BE2C (cell line): ENCODE data around the gene CEACAM6.

Experiments used
- DNase-seq: peaks from one replicate; pipeline ENCODE4 v3.0.0-alpha.2; 2020
- H3K27me3 ChIP-seq: fragments of 250-450 bp; sonication (Bioruptor Pico); 2 replicates; pipeline ENCODE4 v1.5.1; 2020; ENCODE audit warnings: mild to moderate bottlenecking
- H3K36me3 ChIP-seq: fragments of 250-450 bp; sonication (Bioruptor Pico); 2 replicates; pipeline ENCODE4 v1.5.1; 2020; ENCODE audit warnings: mild to moderate bottlenecking
- H3K4me1 ChIP-seq: fragments of 250-450 bp; sonication (Bioruptor Pico); 2 replicates; pipeline ENCODE4 v1.5.1; 2020
- H3K4me3 ChIP-seq: 2 replicates; pipeline ENCODE4 v1.5.1; 2011; ENCODE audit warnings: low read depth, low read length
- H3K9me3 ChIP-seq: fragments of 250-450 bp; sonication (Bioruptor Pico); 2 replicates; pipeline ENCODE4 v1.5.1; 2020
- CTCF ChIP-seq: IDR thresholded peaks from 2 replicates; pipeline ENCODE4 v1.5.1; 2012; ENCODE audit warnings: mild to moderate bottlenecking, low read depth, low read length

The CEACAM6 gene

GRCh38 chr19:41796901-41797300 is 41.6 kb downstream of the CEACAM6 start:
- Histone ChIP-seq H3K4me3 (no peak overlapping the region), H3K4me1 (no peaks in the 10 kb centered on the region), H3K27me3 (peaks cover 17% of the 10 kb centered on the region), H3K9me3 (no peaks in the 10 kb centered on the region), H3K36me3 (no peaks in the 10 kb centered on the region)
- TF ChIP-seq CTCF = no peak
- DNase-seq = no peak

- DNase-seq = no peak
- no peaks in the 10 kb centered on the region for H3K9me3 ChIP-seq
- H3K4me3 ChIP-seq = no peak overlapping the region
- H3K4me1 ChIP-seq = no peaks in the 10 kb centered on the region
- no peak for TF ChIP-seq CTCF
- peaks cover 21% of the 10 kb centered on the region; the same call in 1 of the 2 replicates for H3K27me3 ChIP-seq
- H3K36me3 ChIP-seq = no peaks in the 10 kb centered on the region
Observed at GRCh38 chr19:41799444-41800000, 44.2 kb downstream of the CEACAM6 start.

GRCh38 chr19:41801031-41801430 is 45.7 kb downstream of the CEACAM6 start:
- H3K9me3 ChIP-seq = no peaks in the 10 kb centered on the region
- H3K27me3 ChIP-seq = peaks cover 25% of the 10 kb centered on the region
- no peak for DNase-seq
- no peak for TF ChIP-seq CTCF
- no peaks in the 10 kb centered on the region for H3K36me3 ChIP-seq
- H3K4me3 ChIP-seq = no peak overlapping the region
- H3K4me1 ChIP-seq = no peaks in the 10 kb centered on the region

GRCh38 chr19:41801792-41802211 is 46.5 kb downstream of the CEACAM6 start:
- Histone ChIP-seq H3K4me3 (no peak overlapping the region), H3K27me3 (peaks cover 29% of the 10 kb centered on the region), H3K4me1 (no peaks in the 10 kb centered on the region), H3K36me3 (no peaks in the 10 kb centered on the region), H3K9me3 (no peaks in the 10 kb centered on the region)
- DNase-seq = no peak
- TF ChIP-seq CTCF = no peak

GRCh38 chr19:41802770-41803169 is 47.4 kb downstream of the CEACAM6 start:
- Histone ChIP-seq H3K27me3 (peaks cover 29% of the 10 kb centered on the region), H3K4me3 (no peak overlapping the region), H3K9me3 (no peaks in the 10 kb centered on the region), H3K4me1 (no peaks in the 10 kb centered on the region), H3K36me3 (no peaks in the 10 kb centered on the region)
- no peak for TF ChIP-seq CTCF
- no peak for DNase-seq

- DNase-seq = no peak
- H3K27me3 ChIP-seq = peaks cover 33% of the 10 kb centered on the region
- TF ChIP-seq CTCF = no peak
- H3K9me3 ChIP-seq = no peaks in the 10 kb centered on the region
- H3K36me3 ChIP-seq = no peaks in the 10 kb centered on the region
- H3K4me3 ChIP-seq = no peak overlapping the region
- no peaks in the 10 kb centered on the region for H3K4me1 ChIP-seq
Observed at GRCh38 chr19:41804336-41804735, 49.0 kb downstream of the CEACAM6 start.
